ENCODE results near the gene MYO1D.

MYO1D gene

DNA sequence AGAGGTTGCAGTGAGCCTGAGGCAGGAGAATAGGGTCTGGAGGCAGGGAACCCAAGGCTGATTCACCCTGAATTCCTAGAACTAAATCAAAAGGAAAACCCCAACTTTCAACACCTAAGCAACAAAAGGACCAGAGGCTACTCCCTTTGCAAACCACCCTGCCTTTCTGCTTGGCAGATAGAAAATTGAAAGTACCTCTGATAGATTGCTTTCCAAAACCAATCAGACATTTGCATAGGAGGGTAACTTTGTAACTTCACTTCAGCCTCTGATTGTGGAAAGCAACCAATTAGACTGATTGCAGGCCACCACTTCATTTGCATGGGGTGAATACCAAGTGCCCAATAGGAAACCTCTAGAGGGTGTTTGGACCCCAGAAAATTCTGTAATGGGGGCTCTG lies 40.2 kb upstream of the MYO1D start:
- no peak for DNase-seq (ENCODE audit: low spot score)
- TF ChIP-seq, protein P1, sequence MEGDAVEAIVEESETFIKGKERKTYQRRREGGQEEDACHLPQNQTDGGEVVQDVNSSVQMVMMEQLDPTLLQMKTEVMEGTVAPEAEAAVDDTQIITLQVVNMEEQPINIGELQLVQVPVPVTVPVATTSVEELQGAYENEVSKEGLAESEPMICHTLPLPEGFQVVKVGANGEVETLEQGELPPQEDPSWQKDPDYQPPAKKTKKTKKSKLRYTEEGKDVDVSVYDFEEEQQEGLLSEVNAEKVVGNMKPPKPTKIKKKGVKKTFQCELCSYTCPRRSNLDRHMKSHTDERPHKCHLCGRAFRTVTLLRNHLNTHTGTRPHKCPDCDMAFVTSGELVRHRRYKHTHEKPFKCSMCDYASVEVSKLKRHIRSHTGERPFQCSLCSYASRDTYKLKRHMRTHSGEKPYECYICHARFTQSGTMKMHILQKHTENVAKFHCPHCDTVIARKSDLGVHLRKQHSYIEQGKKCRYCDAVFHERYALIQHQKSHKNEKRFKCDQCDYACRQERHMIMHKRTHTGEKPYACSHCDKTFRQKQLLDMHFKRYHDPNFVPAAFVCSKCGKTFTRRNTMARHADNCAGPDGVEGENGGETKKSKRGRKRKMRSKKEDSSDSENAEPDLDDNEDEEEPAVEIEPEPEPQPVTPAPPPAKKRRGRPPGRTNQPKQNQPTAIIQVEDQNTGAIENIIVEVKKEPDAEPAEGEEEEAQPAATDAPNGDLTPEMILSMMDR (IDR thresholded peaks at IDR 0.05; ENCODE audit: extremely low read depth, insufficient read depth, missing control alignments): no peak
- in situ Hi-C loops (cut with MboI; ENCODE audit: low pct_unique_long_range_greater_than_20kb, low sequenced_read_pairs, unreplicated experiment): no loop called here

DNA sequence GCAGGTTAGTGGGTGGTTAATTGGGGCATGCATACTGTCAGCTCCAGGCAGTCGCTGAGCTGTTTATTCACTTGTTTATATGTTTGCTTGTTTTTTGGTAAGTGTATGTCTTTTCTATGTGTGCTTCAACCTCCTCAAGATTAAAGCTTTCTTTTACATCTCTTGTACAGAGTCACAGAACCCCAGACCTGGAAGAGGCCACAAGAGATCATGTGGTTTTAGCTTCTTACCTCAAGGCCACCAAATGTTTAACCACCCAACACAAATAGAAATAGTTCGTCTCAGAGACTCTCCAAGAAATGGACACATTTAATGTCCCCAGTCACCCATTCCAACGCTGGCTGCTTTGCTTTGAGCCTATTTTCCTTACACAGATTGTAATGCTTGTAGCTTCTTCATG lies 39.2 kb upstream of the MYO1D start:
- in situ Hi-C loops (cut with MboI; ENCODE audit: low pct_unique_long_range_greater_than_20kb, low sequenced_read_pairs, unreplicated experiment): no loop called here
- no peak for DNase-seq (ENCODE audit: low spot score)
- TF ChIP-seq, protein P1 (IDR thresholded peaks at IDR 0.05; ENCODE audit: extremely low read depth, insufficient read depth, missing control alignments): no peak

DNA sequence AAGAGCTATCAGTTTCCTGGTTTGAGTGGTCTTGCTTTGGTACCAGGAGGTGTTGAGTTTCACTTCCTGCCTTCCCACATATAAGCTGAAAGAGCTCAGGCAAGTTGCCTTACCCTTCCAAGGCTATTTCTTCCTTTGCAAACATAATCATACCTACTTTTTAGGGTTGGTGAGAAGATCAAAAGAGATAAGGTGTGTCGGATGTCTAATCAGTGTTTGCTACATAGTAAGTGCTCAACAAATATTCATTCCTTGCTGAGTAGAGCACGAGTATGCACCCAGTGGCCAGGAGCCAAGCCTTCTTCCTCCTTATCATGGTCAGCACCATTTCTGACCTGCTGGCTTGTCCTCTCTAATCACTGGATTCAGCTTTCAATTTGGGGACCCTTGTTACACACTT lies 38.3 kb upstream of the MYO1D start:
- in situ Hi-C loops (cut with MboI; ENCODE audit: low pct_unique_long_range_greater_than_20kb, low sequenced_read_pairs, unreplicated experiment): no loop called here
- TF ChIP-seq, protein P1 (IDR thresholded peaks at IDR 0.05; ENCODE audit: extremely low read depth, insufficient read depth, missing control alignments): no peak
- DNase-seq (ENCODE audit: low spot score): no peak

DNA sequence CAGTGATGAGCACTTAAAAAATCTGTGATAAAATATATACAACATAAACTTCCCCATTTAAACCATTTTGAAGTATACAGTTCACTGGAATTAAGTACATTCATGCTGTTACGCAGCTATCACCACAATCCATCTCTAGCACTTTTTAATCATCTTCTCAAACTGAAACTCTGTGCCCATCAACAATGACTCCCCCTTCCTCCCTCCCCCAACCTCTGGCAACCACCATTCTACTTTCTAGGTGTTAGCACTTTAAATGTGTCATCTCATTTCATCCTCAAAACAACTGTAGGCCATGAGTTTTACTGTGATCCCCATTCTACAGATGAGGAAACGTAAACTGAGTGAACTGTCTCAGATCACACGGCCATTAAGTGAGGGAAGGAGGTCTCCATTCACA lies 37.3 kb upstream of the MYO1D start:
- in situ Hi-C loops (cut with MboI; ENCODE audit: low pct_unique_long_range_greater_than_20kb, low sequenced_read_pairs, unreplicated experiment): no loop called here
- no peak for DNase-seq (ENCODE audit: low spot score)

DNA sequence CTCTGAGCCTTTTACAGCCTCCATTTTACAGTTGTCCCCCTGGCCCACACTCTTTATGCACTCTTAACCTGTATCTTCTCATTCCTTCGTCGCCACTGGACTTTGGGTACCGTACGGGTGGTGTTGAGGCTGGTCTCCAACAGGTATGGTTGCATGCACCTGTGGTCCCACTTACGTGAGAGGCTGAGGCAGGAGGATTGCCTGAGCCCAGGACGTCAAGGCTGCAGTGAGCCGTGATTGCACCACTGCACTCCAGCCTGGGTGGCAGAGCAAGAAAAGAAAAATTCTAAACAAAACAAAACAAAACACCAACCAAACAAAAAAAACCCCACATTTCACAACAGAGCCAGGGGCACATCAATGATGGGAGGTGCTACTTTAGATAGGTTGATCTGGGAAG lies 36.7 kb upstream of the MYO1D start:
- in situ Hi-C loops (cut with MboI; ENCODE audit: low pct_unique_long_range_greater_than_20kb, low sequenced_read_pairs, unreplicated experiment): no loop called here
- TF ChIP-seq, protein P1 (IDR thresholded peaks at IDR 0.05; ENCODE audit: extremely low read depth, insufficient read depth, missing control alignments): no peak
- DNase-seq (ENCODE audit: low spot score): no peak

More for the DNA sequence above, 37.3 kb upstream of the MYO1D start:
- TF ChIP-seq, protein P1 (IDR thresholded peaks at IDR 0.05; ENCODE audit: extremely low read depth, insufficient read depth, missing control alignments): no peak

DNA sequence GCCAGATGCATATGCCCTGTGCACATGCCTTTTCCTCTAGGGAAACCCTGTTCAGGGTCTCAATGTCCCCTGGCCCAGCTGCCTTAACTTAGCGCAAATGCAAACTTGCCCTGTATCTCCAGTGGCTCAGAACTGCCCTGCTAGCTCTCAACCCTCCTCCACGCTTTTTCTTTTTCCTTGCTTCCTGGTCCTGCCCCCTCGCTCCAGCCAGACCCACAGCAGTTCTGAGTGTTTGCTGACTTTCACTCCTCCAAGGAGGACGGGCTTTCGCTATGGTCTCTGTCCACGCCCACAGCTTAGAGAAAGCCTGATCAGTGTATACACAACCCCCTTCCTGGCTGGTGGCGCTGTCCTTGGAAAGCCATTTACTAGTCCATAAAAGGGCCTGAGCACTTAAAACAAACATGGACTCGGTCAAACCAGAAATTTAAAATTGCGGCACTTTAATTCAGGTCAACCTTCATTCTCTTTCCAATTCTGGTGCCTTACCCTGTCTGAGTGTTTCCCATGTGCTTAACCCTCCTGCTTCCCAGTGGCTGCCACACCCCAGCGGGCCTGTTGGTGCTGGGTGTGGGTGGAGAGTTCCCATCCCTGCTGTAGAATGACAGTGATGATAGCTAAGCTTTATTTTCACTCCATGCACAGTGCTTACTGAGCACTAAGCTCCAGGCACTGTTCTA lies 35.4 kb upstream of the MYO1D start:
- TF ChIP-seq, protein P1 (IDR thresholded peaks at IDR 0.05; ENCODE audit: extremely low read depth, insufficient read depth, missing control alignments): no peak
- DNase-seq (ENCODE audit: low spot score): no peak
- in situ Hi-C loops (cut with MboI; ENCODE audit: low pct_unique_long_range_greater_than_20kb, low sequenced_read_pairs, unreplicated experiment): no loop called here

All from GM13977 (cell line).